H9 (cell line): Measurements from ENCODE around the gene TBX1. TPM values are rescaled to one million over a fixed set of nuclear protein-coding genes. Genes with fewer than 3 reads are reported as not detected.
A peak's percentile ranks its signal among the peaks of the same experiment; 100 is the strongest.

ENCODE experiments used
- DNase-seq: peaks from one replicate; pipeline ENCODE4 v3.0.0-alpha.2; 2017
- H2AFZ ChIP-seq: one replicate; pipeline ENCODE4 v1.6.1; 2013; ENCODE audit warnings: mild to moderate bottlenecking, low read length, control low read depth, moderate library complexity
- H2AK5ac ChIP-seq: 2 replicates; pipeline ENCODE4 v1.6.1; 2013; ENCODE audit warnings: low read length, control low read depth, mixed read lengths; ENCODE audit not compliant: insufficient read length
- H2BK120ac ChIP-seq: one replicate; pipeline ENCODE4 v1.6.1; 2013; ENCODE audit warnings: low read depth, mild to moderate bottlenecking, low read length, control low read depth, inconsistent platforms; ENCODE audit not compliant: poor library complexity, severe bottlenecking
- H2BK12ac ChIP-seq: 2 replicates; pipeline ENCODE4 v1.6.1; 2013; ENCODE audit warnings: low read length, control low read depth, mixed read lengths, low read depth; ENCODE audit not compliant: insufficient read length
- H2BK15ac ChIP-seq: 2 replicates; pipeline ENCODE4 v1.6.1; 2013; ENCODE audit warnings: low read depth, low read length, control low read depth
- H2BK20ac ChIP-seq: one replicate; pipeline ENCODE4 v1.6.1; 2013; ENCODE audit warnings: low read depth, mild to moderate bottlenecking, low read length, control low read depth, inconsistent platforms; ENCODE audit not compliant: poor library complexity, severe bottlenecking
- H2BK5ac ChIP-seq: 2 replicates; pipeline ENCODE4 v1.6.1; 2013; ENCODE audit warnings: low read length, control low read depth, mixed read lengths; ENCODE audit not compliant: insufficient read length
- H3K14ac ChIP-seq: 2 replicates; pipeline ENCODE4 v1.6.1; 2013; ENCODE audit warnings: low read length, control low read depth; ENCODE audit not compliant: insufficient read depth
- H3K18ac ChIP-seq: 2 replicates; pipeline ENCODE4 v1.6.1; 2013; ENCODE audit warnings: low read depth, mild to moderate bottlenecking, mixed read lengths, low read length, control low read depth; ENCODE audit not compliant: insufficient read length
- H3K23ac ChIP-seq: 2 replicates; pipeline ENCODE4 v1.6.1; 2013; ENCODE audit warnings: low read length, control low read depth, mixed read lengths, low read depth; ENCODE audit not compliant: insufficient read length
- H3K23me2 ChIP-seq: 2 replicates; pipeline ENCODE4 v1.6.1; 2013; ENCODE audit warnings: low read depth, mild to moderate bottlenecking, mixed read lengths, low read length, control low read depth; ENCODE audit not compliant: insufficient read length, poor library complexity, severe bottlenecking
- H3K27ac ChIP-seq: 2 replicates; pipeline ENCODE4 v1.5.1; 2013; ENCODE audit warnings: low read length, control low read depth, mixed read lengths, low read depth; ENCODE audit not compliant: insufficient read length
- H3K27me3 ChIP-seq: 2 replicates; pipeline ENCODE4 v1.6.1; 2013; ENCODE audit warnings: low read length, control low read depth, inconsistent platforms; ENCODE audit not compliant: insufficient read depth
- H3K4ac ChIP-seq: 2 replicates; pipeline ENCODE4 v1.6.1; 2013; ENCODE audit warnings: low read depth, mild to moderate bottlenecking, control low read depth, inconsistent platforms, low read length, moderate library complexity
- H3K4me1 ChIP-seq: 2 replicates; pipeline ENCODE4 v1.6.1; 2013; ENCODE audit warnings: low read length, control low read depth, inconsistent platforms; ENCODE audit not compliant: insufficient read depth
- H3K4me2 ChIP-seq: 2 replicates; pipeline ENCODE4 v1.6.1; 2013; ENCODE audit warnings: low read length, control low read depth, mixed read lengths; ENCODE audit not compliant: insufficient read length, insufficient read depth
- H3K56ac ChIP-seq: 2 replicates; pipeline ENCODE4 v1.6.1; 2013; ENCODE audit warnings: low read depth, mild to moderate bottlenecking, mixed read lengths, low read length, control low read depth; ENCODE audit not compliant: insufficient read length
- H3K79me1 ChIP-seq: 2 replicates; pipeline ENCODE4 v1.6.1; 2013; ENCODE audit warnings: low read depth, mild to moderate bottlenecking, moderate library complexity, low read length, control low read depth, inconsistent platforms; ENCODE audit not compliant: insufficient read depth, poor library complexity, severe bottlenecking
- H3K79me2 ChIP-seq: 2 replicates; pipeline ENCODE4 v1.6.1; 2013; ENCODE audit warnings: low read length, control low read depth, inconsistent platforms; ENCODE audit not compliant: insufficient read depth
- H3K9ac ChIP-seq: 2 replicates; pipeline ENCODE4 v1.6.1; 2013; ENCODE audit warnings: low read length, control low read depth, mixed read lengths; ENCODE audit not compliant: insufficient read length; ENCODE audit errors: extremely low read depth
- H3K9me3 ChIP-seq: one replicate; pipeline ENCODE4 v1.6.1; 2013; ENCODE audit warnings: low read depth, low read length, inconsistent platforms; ENCODE audit not compliant: control insufficient read depth
- H3T11ph ChIP-seq: one replicate; pipeline ENCODE4 v1.6.1; 2013; ENCODE audit warnings: mild to moderate bottlenecking, low read length, control low read depth, inconsistent platforms
- H4K20me1 ChIP-seq: one replicate; pipeline ENCODE4 v1.6.1; 2013; ENCODE audit not compliant: control insufficient read depth, insufficient read length, insufficient read depth
- H4K5ac ChIP-seq: 2 replicates; pipeline ENCODE4 v1.6.1; 2013; ENCODE audit warnings: low read depth, mild to moderate bottlenecking, mixed read lengths, low read length, control low read depth; ENCODE audit not compliant: insufficient read length
- H4K8ac ChIP-seq: replicated peaks from 2 replicates; pipeline ENCODE4 v1.6.1; 2013; ENCODE audit warnings: low read length, control low read depth, mixed read lengths, low read depth; ENCODE audit not compliant: insufficient read length
- H4K91ac ChIP-seq: 2 replicates; pipeline ENCODE4 v1.6.1; 2013; ENCODE audit warnings: low read depth, mild to moderate bottlenecking, moderate library complexity, mixed read lengths, low read length, control low read depth; ENCODE audit not compliant: insufficient read length
- H3K27ac Mint-ChIP-seq, 3 experiments: 2 replicates in 2 of 3; 3 replicates in 1 of 3; pipeline ENCODE4 v1.8.0; 2020 to 2021; ENCODE audit warnings: mixed read lengths in 3 of 3, mild to moderate bottlenecking in 1 of 3, moderate library complexity in 1 of 3
- H3K27me3 Mint-ChIP-seq: 2 replicates; pipeline ENCODE4 v1.8.0; 2021; ENCODE audit warnings: low read depth, mild to moderate bottlenecking, moderate library complexity, mixed read lengths
- H3K36me3 Mint-ChIP-seq, 3 experiments: 2 replicates in 2 of 3; 3 replicates in 1 of 3; pipeline ENCODE4 v1.8.0; 2020 to 2021; ENCODE audit warnings: low read depth in 3 of 3, mixed read lengths in 3 of 3; ENCODE audit not compliant: insufficient read depth in 1 of 3
- H3K4me1 Mint-ChIP-seq, 2 experiments: 2 replicates each; pipeline ENCODE4 v1.8.0; 2020; ENCODE audit warnings: mixed read lengths in 2 of 2
- H3K4me3 Mint-ChIP-seq, 2 experiments: 2 replicates in 1 of 2; 3 replicates in 1 of 2; pipeline ENCODE4 v1.8.0; 2020 to 2021; ENCODE audit warnings: mild to moderate bottlenecking in 2 of 2, mixed read lengths in 2 of 2, moderate library complexity in 1 of 2
- H3K9me3 Mint-ChIP-seq, 2 experiments: 2 replicates in 1 of 2; 3 replicates in 1 of 2; pipeline ENCODE4 v1.8.0; 2020; ENCODE audit warnings: mild to moderate bottlenecking in 2 of 2, mixed read lengths in 2 of 2, moderate library complexity in 1 of 2
- WGBS: extraction: QIAGEN DNeasy Blood & Tissue Kit; methylation state at CpG from one replicate; pipeline ENCODE4 v1.1.7; 2013; ENCODE audit warnings: missing lambda C conversion rate, low lambda C conversion rate, mixed read lengths; ENCODE audit not compliant: insufficient read length; ENCODE audit errors: extremely low coverage; 5-methylcytosine and 5-hydroxymethylcytosine counted together
- total RNA-seq: library from RNA; stranded (reverse); gene quantifications from 2 replicates; pipeline ENCODE4 v1.2.1, GENCODE V29; 2021
- TF ChIP-seq, protein P1 (sequence below): fragments of 200-600 bp; sonication (generic); conservative IDR thresholded peaks from 3 replicates; pipeline ENCODE4 v1.8.0; 2021; ENCODE audit warnings: antibody characterized with exemption, mild to moderate bottlenecking

TBX1 gene
- total RNA-seq, 1 experiment from 2014 or later: 2.2 TPM

- H3K23me2 ChIP-seq: peaks cover 4% of the 10 kb centered on the region
- WGBS: no CpG with 5 or more reads among the region's 35 CpGs
- peaks cover 4% of the 10 kb centered on the region; the same call in 1 of the 2 replicates for H3K4me1 ChIP-seq
- H3K4me2 ChIP-seq: peak overlapping the region; percentile 55
- H3K56ac ChIP-seq: no peak overlapping the region
- H3K79me2 ChIP-seq: no peaks in the 10 kb centered on the region
- H3K79me1 ChIP-seq: no peaks in the 10 kb centered on the region
- no peak overlapping the region for H4K5ac ChIP-seq
- peaks cover 56% of the 10 kb centered on the region for H3K27me3 ChIP-seq
- Mint-ChIP-seq H3K36me3 (no peaks in the 10 kb centered on the region), H3K27ac (no peak overlapping the region), H3K4me3 (peak overlapping the region in 1 of 2 experiments; percentile 68; a peak in 3 of 5 replicates), H3K9me3 (peaks cover 0 to 3% of the 10 kb centered on the region in 2 experiments; a peak in 1 of 5 replicates), H3K4me1 (peaks cover 3 to 31% of the 10 kb centered on the region in 2 experiments), H3K27me3 (peaks cover 94% of the 10 kb centered on the region)
- H4K20me1 ChIP-seq: no peaks in the 10 kb centered on the region
- no peak overlapping the region for H3K18ac ChIP-seq
- no peak overlapping the region for H2BK15ac ChIP-seq
- no peak overlapping the region for H3K23ac ChIP-seq
- H3K14ac ChIP-seq: no peak overlapping the region; the same call in 1 of the 2 replicates
- H3K9ac ChIP-seq: no peak overlapping the region
- TF ChIP-seq, protein P1, sequence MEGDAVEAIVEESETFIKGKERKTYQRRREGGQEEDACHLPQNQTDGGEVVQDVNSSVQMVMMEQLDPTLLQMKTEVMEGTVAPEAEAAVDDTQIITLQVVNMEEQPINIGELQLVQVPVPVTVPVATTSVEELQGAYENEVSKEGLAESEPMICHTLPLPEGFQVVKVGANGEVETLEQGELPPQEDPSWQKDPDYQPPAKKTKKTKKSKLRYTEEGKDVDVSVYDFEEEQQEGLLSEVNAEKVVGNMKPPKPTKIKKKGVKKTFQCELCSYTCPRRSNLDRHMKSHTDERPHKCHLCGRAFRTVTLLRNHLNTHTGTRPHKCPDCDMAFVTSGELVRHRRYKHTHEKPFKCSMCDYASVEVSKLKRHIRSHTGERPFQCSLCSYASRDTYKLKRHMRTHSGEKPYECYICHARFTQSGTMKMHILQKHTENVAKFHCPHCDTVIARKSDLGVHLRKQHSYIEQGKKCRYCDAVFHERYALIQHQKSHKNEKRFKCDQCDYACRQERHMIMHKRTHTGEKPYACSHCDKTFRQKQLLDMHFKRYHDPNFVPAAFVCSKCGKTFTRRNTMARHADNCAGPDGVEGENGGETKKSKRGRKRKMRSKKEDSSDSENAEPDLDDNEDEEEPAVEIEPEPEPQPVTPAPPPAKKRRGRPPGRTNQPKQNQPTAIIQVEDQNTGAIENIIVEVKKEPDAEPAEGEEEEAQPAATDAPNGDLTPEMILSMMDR: no peak
- no peaks in the 10 kb centered on the region for H3K9me3 ChIP-seq
- H3T11ph ChIP-seq: no peak overlapping the region
- peak; percentile 68 for DNase-seq
- H2BK12ac ChIP-seq: no peak overlapping the region
- no peak overlapping the region for H2AFZ ChIP-seq
- no peak overlapping the region for H2AK5ac ChIP-seq
- H2BK120ac ChIP-seq: no peak overlapping the region
- H4K91ac ChIP-seq: no peak overlapping the region
- H4K8ac ChIP-seq: no peak overlapping the region
- H2BK20ac ChIP-seq: no peak overlapping the region
- no peak overlapping the region for H3K27ac ChIP-seq
- H3K4ac ChIP-seq: no peak overlapping the region
- no peak overlapping the region for H2BK5ac ChIP-seq
Measured at GRCh38 chr22:19767427-19768341, 7.1 kb downstream of the TBX1 start.
